Testis (tissue), 2 donors: Measurements from ENCODE around the gene FAM162A.

ENCODE experiments used
- CTCF ChIP-seq, 3 experiments: fragments of 450-650 bp in 2 of 3; fragments of 200-600 bp in 1 of 3; sonication (generic) in 1 of 3; IDR thresholded peaks; one replicate each; pipeline ENCODE4 v1.5.1; 2016 to 2019; ENCODE audit warnings: antibody characterized with exemption in 3 of 3, mild to moderate bottlenecking in 2 of 3, moderate library complexity in 1 of 3
- POLR2A ChIP-seq: fragments of 450-650 bp; IDR thresholded peaks from one replicate; pipeline ENCODE4 v1.6.1; 2017; ENCODE audit warnings: antibody characterized with exemption, mild to moderate bottlenecking, moderate library complexity

- TF ChIP-seq CTCF (IDR thresholded peaks at IDR 0.05) (no peak), POLR2A (no peak)
Measured at GRCh38 chr3:122461806-122462205, 77.8 kb downstream of the FAM162A start.
